ENCODE results near the gene DNAH3. TPM values are rescaled to one million over a fixed set of nuclear protein-coding genes. Genes with fewer than 3 reads are reported as not detected.
A peak's percentile ranks its signal among the peaks of the same experiment; 100 is the strongest.

The DNAH3 gene
- polyA plus RNA-seq, 1 donor = 0.16 TPM

DNA sequence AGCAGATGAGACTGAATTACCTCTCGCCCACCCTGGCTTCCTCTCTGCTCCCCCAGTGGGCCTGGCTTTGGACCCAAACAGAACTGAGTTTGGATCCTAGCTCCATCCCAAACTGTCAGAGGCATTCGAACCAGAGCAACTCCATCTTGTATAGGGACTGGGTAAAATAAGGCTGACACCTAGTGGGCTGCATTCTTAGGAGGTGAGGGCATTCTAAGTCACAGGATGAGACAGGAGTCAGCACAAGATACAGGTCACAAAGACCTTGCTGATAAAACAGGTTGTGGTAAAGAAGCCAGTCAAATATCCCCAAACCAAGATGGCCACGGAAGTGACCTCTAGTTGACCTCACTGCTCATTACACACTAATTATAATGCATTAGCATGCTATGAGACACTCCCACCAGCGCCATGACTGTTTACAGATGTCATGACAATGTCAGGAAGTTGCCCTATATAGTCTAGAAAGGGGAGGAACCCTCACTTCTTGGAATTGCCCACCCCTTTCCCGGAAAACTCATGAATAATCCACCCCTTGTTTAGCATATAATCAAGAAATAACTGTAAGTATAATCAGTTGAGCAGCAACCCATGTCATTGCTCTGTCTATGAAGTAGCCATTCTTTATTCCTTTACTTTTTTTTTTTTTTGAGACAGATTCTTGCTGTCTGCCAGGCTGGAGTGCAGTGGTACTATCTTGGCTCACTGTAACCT is 205.6 kb downstream of the DNAH3 start:
- WGBS (ENCODE audit: insufficient coverage, low lambda C conversion rate) = no CpG with 5 or more reads among the region's 5 CpGs
- no peaks in the 10 kb centered on the region for H3K9me3 ChIP-seq (ENCODE audit: control insufficient read depth, low read depth, low read length)

DNA sequence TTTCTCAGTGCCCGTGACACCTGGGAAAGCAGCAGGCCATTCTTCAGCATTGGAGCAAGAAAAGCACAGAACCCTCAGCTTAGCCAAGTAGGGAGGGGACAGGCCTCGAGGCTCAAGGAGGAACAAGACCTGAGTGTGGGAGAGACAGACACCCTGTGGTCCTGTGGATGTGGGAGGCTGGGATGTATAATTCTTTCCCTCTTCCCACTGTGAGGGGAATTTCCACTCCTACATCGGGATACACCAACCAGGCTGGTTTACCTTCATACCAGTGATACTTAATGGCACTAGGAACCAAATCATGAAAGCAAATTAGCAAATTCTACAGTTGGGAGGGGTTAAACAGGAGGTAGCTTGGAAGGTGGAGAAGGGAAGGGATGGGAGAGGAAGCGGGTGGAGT is 208.4 kb downstream of the DNAH3 start:
- no peak overlapping the region for H3K4me3 ChIP-seq (ENCODE audit: low read length)
- no peaks in the 10 kb centered on the region for H3K9me3 ChIP-seq (ENCODE audit: control insufficient read depth, low read depth, low read length)
- no peaks in the 10 kb centered on the region for H3K27me3 ChIP-seq (ENCODE audit: control insufficient read depth, insufficient read depth, low read length)
- WGBS (ENCODE audit: insufficient coverage, low lambda C conversion rate) = 83% methylated on average over 1 of the region's 4 CpGs
- DNase-seq = no peak
- H3K27ac ChIP-seq (ENCODE audit: low read length) = no peak overlapping the region
- H3K36me3 ChIP-seq (ENCODE audit: control insufficient read depth, insufficient read depth, low read length) = no peaks in the 10 kb centered on the region
- H3K4me1 ChIP-seq (ENCODE audit: control insufficient read depth, insufficient read depth, low read length) = no peaks in the 10 kb centered on the region

More for the DNA sequence above, 205.6 kb downstream of the DNAH3 start:
- Histone ChIP-seq H3K36me3 (ENCODE audit: control insufficient read depth, insufficient read depth, low read length) (no peaks in the 10 kb centered on the region), H3K4me3 (ENCODE audit: low read length) (no peak overlapping the region), H3K27ac (ENCODE audit: low read length) (no peak overlapping the region), H3K4me1 (ENCODE audit: control insufficient read depth, insufficient read depth, low read length) (no peaks in the 10 kb centered on the region), H3K27me3 (ENCODE audit: control insufficient read depth, insufficient read depth, low read length) (no peaks in the 10 kb centered on the region)
- peak in 1 of 2 donors; percentile 16 for DNase-seq

DNA sequence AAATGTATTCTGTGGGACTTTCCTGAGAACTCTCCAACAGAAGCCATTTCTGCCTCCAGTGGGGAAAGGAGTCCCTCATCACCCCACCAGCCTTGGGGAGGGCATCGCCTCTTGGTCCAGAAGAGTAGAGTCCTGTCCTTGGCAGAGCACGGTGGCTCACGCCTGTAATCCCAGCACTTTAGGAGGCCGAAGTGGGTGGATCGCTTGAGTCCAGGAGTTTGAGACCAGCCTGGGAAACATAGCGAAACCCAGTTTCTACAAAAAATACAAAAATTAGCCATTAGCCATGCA is 209.1 kb downstream of the DNAH3 start:
- WGBS (ENCODE audit: insufficient coverage, low lambda C conversion rate) = no CpG with 5 or more reads among the region's 6 CpGs
- DNase-seq = no peak
- H3K27ac ChIP-seq (ENCODE audit: low read length) = no peak overlapping the region
- H3K9me3 ChIP-seq (ENCODE audit: control insufficient read depth, low read depth, low read length) = no peaks in the 10 kb centered on the region
- no peaks in the 10 kb centered on the region for H3K27me3 ChIP-seq (ENCODE audit: control insufficient read depth, insufficient read depth, low read length)
- H3K4me1 ChIP-seq (ENCODE audit: control insufficient read depth, insufficient read depth, low read length) = no peaks in the 10 kb centered on the region
- H3K36me3 ChIP-seq (ENCODE audit: control insufficient read depth, insufficient read depth, low read length) = no peaks in the 10 kb centered on the region
- H3K4me3 ChIP-seq (ENCODE audit: low read length) = no peak overlapping the region

DNA sequence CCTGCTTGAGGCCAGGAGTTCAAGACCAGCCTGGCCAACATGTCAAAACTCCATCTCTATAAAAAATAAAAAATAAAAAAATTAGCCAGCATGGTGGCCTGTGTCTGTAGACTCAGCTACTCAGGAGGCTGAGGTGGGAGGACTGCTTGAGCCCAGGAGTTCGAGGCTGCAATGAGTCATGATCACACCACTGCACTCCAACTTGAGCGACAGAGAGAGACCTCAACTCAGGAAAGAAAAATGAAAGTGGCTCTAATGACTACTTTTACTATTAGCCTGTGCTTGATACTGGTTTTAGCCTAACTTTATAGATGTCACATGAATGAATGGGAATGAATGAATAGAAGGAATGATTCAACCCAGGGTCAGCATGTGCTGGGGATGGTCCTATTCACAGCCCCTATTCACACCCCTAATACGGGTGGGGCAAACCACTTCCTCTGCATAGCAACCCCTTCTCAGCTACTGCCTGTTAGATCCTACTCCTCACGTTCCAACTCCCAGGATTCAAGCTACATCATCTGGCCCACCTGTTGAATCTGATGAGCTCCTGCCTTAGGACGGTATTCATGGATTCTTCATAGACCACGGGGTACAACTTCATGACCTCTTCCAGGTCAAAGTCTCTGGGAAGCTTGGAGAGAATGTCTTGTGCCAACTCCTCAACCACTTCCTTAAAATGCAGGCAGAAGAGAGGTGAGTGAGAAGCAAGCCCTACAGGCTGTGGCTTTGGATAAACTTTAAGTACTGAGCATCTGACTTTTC is 209.6 kb downstream of the DNAH3 start:
- H3K27ac ChIP-seq (ENCODE audit: low read length) = no peak overlapping the region
- 83% methylated on average over 1 of the region's 6 CpGs for WGBS (ENCODE audit: insufficient coverage, low lambda C conversion rate)
- H3K9me3 ChIP-seq (ENCODE audit: control insufficient read depth, low read depth, low read length) = no peaks in the 10 kb centered on the region
- no peak overlapping the region for H3K4me3 ChIP-seq (ENCODE audit: low read length)
- DNase-seq = no peak
- H3K36me3 ChIP-seq (ENCODE audit: control insufficient read depth, insufficient read depth, low read length) = no peaks in the 10 kb centered on the region
- H3K27me3 ChIP-seq (ENCODE audit: control insufficient read depth, insufficient read depth, low read length) = no peaks in the 10 kb centered on the region
- H3K4me1 ChIP-seq (ENCODE audit: control insufficient read depth, insufficient read depth, low read length) = no peaks in the 10 kb centered on the region

DNA sequence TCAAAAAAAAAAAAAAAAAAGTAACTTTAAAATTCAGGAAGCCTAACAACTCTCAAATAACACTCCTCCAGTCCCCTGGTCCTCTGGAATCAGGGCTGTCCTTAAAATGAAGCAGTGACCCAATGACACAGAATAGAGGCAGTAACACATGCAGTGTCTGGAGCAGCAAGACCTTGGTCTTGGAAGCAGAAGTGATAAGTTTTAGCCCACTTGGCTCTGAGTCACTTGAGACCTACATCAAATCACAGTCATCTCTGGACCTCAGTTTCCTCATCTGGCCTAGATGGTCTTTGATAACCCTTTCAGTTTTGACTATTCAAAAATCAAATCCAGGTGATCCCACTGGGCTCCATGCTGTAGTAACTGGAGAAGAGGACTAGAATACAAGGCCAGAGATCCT is 211.0 kb downstream of the DNAH3 start:
- H3K4me1 ChIP-seq (ENCODE audit: control insufficient read depth, insufficient read depth, low read length) = no peaks in the 10 kb centered on the region
- H3K27me3 ChIP-seq (ENCODE audit: control insufficient read depth, insufficient read depth, low read length) = no peaks in the 10 kb centered on the region
- DNase-seq = no peak
- no peak overlapping the region for H3K4me3 ChIP-seq (ENCODE audit: low read length)
- no peaks in the 10 kb centered on the region for H3K36me3 ChIP-seq (ENCODE audit: control insufficient read depth, insufficient read depth, low read length)
- H3K9me3 ChIP-seq (ENCODE audit: control insufficient read depth, low read depth, low read length) = no peaks in the 10 kb centered on the region
- no peak overlapping the region for H3K27ac ChIP-seq (ENCODE audit: low read length)

DNA sequence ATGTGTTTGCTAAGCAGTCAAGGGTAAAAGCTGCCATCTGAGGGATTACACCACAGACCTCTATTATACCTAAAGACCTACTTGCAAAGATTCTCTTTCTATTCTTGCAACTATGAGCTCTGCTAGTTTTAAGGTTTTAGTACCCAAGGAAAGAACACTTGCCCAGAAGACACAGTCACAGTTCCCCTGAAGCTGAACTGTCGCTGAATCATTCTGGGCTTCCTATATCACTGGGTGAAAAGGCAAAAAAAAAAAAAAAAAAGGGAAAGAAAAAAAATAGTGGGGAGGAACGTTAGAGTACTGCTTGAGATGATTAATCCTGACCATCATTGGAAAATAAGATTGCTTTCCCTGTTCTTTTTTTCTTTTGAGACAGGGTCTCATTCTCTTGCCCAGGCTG is 212.2 kb downstream of the DNAH3 start:
- Histone ChIP-seq H3K4me1 (ENCODE audit: control insufficient read depth, insufficient read depth, low read length) (no peaks in the 10 kb centered on the region), H3K27ac (ENCODE audit: low read length) (no peak overlapping the region), H3K4me3 (ENCODE audit: low read length) (no peak overlapping the region), H3K36me3 (ENCODE audit: control insufficient read depth, insufficient read depth, low read length) (no peaks in the 10 kb centered on the region), H3K9me3 (ENCODE audit: control insufficient read depth, low read depth, low read length) (no peaks in the 10 kb centered on the region), H3K27me3 (ENCODE audit: control insufficient read depth, insufficient read depth, low read length) (no peaks in the 10 kb centered on the region)
- WGBS (ENCODE audit: insufficient coverage, low lambda C conversion rate) = 80% methylated on average over 1 of the region's 2 CpGs
- no peak for DNase-seq

DNA sequence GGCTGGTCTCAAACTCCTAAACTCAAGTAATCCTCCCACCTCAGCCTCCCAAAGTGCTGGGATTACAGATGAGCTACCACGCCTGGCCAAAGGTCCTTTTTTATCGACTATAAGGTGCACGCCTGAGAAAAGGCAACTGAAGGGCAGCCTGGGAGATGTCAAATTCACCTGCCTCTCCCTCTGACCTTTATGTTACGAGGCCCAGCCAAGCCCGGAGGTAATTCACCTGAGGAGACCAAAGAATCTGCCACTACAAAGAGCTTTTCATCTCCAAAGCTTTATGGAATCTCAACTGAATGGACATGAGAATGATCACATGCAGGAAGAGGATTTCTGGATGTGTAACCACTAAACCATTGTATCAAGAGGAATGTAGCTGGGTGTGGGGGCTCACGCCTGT is 212.9 kb downstream of the DNAH3 start:
- WGBS (ENCODE audit: insufficient coverage, low lambda C conversion rate) = no CpG with 5 or more reads among the region's 6 CpGs

DNA sequence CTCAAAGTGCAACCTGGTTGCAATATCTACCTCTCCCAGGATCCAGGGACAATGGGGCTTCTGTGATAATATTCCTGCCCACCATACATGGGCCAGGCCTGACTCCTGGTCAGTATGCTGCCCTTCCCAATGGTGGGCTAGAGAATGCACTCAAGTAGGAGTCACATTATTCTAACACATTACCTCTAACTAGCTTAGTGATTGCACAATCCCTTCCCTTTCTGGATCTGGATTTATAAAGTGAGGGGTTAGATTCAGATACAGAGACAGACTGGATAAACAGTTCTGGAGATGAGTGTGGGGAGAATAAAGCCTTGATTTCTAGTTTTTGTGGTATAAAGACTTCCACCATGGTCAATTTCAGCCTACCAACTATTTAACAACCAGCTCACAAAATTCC is 217.1 kb downstream of the DNAH3 start:
- Histone ChIP-seq H3K4me3 (ENCODE audit: low read length) (no peak overlapping the region), H3K36me3 (ENCODE audit: control insufficient read depth, insufficient read depth, low read length) (no peaks in the 10 kb centered on the region)
- DNase-seq = no peak

More for the DNA sequence above, 212.9 kb downstream of the DNAH3 start:
- H3K27me3 ChIP-seq (ENCODE audit: control insufficient read depth, insufficient read depth, low read length) = no peaks in the 10 kb centered on the region
- no peaks in the 10 kb centered on the region for H3K36me3 ChIP-seq (ENCODE audit: control insufficient read depth, insufficient read depth, low read length)
- no peaks in the 10 kb centered on the region for H3K9me3 ChIP-seq (ENCODE audit: control insufficient read depth, low read depth, low read length)
- peak; percentile 42 to 70 for DNase-seq
- no peaks in the 10 kb centered on the region for H3K4me1 ChIP-seq (ENCODE audit: control insufficient read depth, insufficient read depth, low read length)
- H3K4me3 ChIP-seq (ENCODE audit: low read length) = no peak overlapping the region
- no peak overlapping the region for H3K27ac ChIP-seq (ENCODE audit: low read length)

DNA sequence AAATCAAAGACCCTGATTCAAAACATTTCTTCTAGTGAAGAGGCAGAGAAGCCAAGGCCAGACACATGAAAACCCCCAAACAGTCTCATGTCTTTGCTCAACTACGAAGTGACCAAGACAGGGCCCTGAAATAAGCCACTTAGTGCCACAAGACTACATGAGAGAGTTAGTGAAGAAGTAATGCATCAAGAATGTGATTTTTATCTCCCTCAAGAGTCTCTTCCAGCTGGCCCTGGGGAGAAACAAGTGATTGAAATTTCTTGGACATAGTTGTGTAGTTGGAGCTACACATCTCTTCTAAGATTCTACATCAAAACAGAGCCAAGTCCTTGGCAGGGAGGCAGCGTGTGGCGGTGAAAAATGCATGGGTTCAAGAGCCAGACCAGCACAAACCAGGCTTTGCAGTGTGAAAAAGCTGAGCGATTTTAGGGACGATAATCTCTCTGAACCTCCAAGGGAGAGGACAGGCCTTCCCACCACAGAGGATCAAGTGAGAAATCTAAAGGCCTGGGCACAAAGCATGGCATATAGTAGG is 219.5 kb downstream of the DNAH3 start:
- H3K27me3 ChIP-seq (ENCODE audit: control insufficient read depth, insufficient read depth, low read length) = no peaks in the 10 kb centered on the region
- H3K36me3 ChIP-seq (ENCODE audit: control insufficient read depth, insufficient read depth, low read length) = no peaks in the 10 kb centered on the region
- no peaks in the 10 kb centered on the region for H3K9me3 ChIP-seq (ENCODE audit: control insufficient read depth, low read depth, low read length)
- no peaks in the 10 kb centered on the region for H3K4me1 ChIP-seq (ENCODE audit: control insufficient read depth, insufficient read depth, low read length)
- no CpG with 5 or more reads among the region's 5 CpGs for WGBS (ENCODE audit: insufficient coverage, low lambda C conversion rate)
- H3K4me3 ChIP-seq (ENCODE audit: low read length) = no peak overlapping the region
- H3K27ac ChIP-seq (ENCODE audit: low read length) = no peak overlapping the region
- DNase-seq = no peak

More for the DNA sequence above, 217.1 kb downstream of the DNAH3 start:
- H3K27me3 ChIP-seq (ENCODE audit: control insufficient read depth, insufficient read depth, low read length) = no peaks in the 10 kb centered on the region
- H3K9me3 ChIP-seq (ENCODE audit: control insufficient read depth, low read depth, low read length) = no peaks in the 10 kb centered on the region
- no peak overlapping the region for H3K27ac ChIP-seq (ENCODE audit: low read length)
- no peaks in the 10 kb centered on the region for H3K4me1 ChIP-seq (ENCODE audit: control insufficient read depth, insufficient read depth, low read length)

DNA sequence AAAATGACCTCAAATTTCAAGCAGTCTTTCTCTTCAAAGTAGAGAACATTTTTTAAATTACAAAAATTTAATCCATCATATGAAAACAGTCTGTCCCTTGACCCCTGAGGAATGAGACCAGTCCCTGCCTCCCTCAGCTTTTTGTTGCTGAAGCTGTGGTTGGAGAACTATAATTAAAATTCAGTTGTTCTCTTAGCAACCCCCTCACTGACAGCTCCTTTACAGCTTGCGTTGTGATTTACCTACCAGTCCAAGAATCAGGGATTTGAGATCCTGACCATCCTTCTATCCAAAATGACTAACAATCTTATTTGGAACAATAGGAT is 220.3 kb downstream of the DNAH3 start:
- no peak overlapping the region for H3K27ac ChIP-seq (ENCODE audit: low read length)
- peaks cover 7% of the 10 kb centered on the region for H3K4me1 ChIP-seq (ENCODE audit: control insufficient read depth, insufficient read depth, low read length)
- no CpG with 5 or more reads among the region's 1 CpG for WGBS (ENCODE audit: insufficient coverage, low lambda C conversion rate)
- H3K4me3 ChIP-seq (ENCODE audit: low read length) = no peak overlapping the region
- no peaks in the 10 kb centered on the region for H3K9me3 ChIP-seq (ENCODE audit: control insufficient read depth, low read depth, low read length)
- no peaks in the 10 kb centered on the region for H3K27me3 ChIP-seq (ENCODE audit: control insufficient read depth, insufficient read depth, low read length)
- H3K36me3 ChIP-seq (ENCODE audit: control insufficient read depth, insufficient read depth, low read length) = no peaks in the 10 kb centered on the region
- no peak for DNase-seq

Data from large intestine (tissue), 3 donors.